K562 (cell line): ENCODE results near the gene MSX1. TPM values are rescaled to one million over a fixed set of nuclear protein-coding genes. Genes with fewer than 3 reads are reported as not detected.

Source experiments
- ATAC-seq: fragments of 200-7000 bp; cut with Tn5 transposase; 3 replicates; pipeline ENCODE4 v1.9.1; 2020; ENCODE audit warnings: moderate library complexity
- BruUV-seq: library from RNA; stranded (reverse); fragments of 400-500 nt; replicated peaks from 2 replicates; lab custom pipeline; 2021; lab: Mats Ljungman, UMichigan
- CTCF ChIA-PET: fragments of 300-600 bp; formaldehyde crosslinking; extraction: SDS; loops from one replicate; lab custom pipeline; 2021; ENCODE audit warnings: low intra/inter-chr PET ratio; lab: Yijun Ruan, JAX
- POLR2A ChIA-PET: fragments of 300-600, 350-650 bp; sonication (Branson Sonifier 250); formaldehyde crosslinking; extraction: SDS; loops from one replicate; lab custom pipeline; 2021; ENCODE audit warnings: antibody characterized with exemption, inconsistent platforms; lab: Yijun Ruan, JAX
- DNase-seq, 4 experiments: peaks; one replicate each; pipeline versions ENCODE4 v3.0.0 to v3.0.0-alpha.2; 2011 to 2018; ENCODE audit warnings: low spot score in 3 of 4, mixed read lengths in 3 of 4; ENCODE audit errors: extremely low read depth in 1 of 4
- FAIRE-seq: peaks from 2 replicates; lab custom pipeline; 2011; peaks lifted over from hg19 to GRCh38; lab: Jason Lieb, UNC
- H2AFZ ChIP-seq: 2 replicates; pipeline ENCODE4 v1.6.0; 2011; ENCODE audit warnings: low read depth, low read length, control low read depth, inconsistent platforms
- H3K27ac ChIP-seq: fragments of 200-600 bp; 3 replicates; pipeline ENCODE4 v1.8.0; 2011; ENCODE audit warnings: low read depth, mild to moderate bottlenecking, control low read depth, inconsistent platforms, low read length, moderate library complexity, mixed read lengths; ENCODE audit errors: extremely low read depth
- H3K27me3 ChIP-seq, 2 experiments: fragments of 300-600 bp in 1 of 2; 2 replicates in 1 of 2; 3 replicates in 1 of 2; pipeline versions ENCODE4 v1.6.0 to v1.8.0; 2011; ENCODE audit warnings: inconsistent platforms in 2 of 2, low read length in 2 of 2, mild to moderate bottlenecking in 1 of 2, mixed read lengths in 1 of 2, moderate library complexity in 1 of 2; ENCODE audit not compliant: control insufficient read depth in 2 of 2, insufficient read depth in 2 of 2
- H3K36me3 ChIP-seq: fragments of 300-600 bp; 3 replicates; pipeline ENCODE4 v1.8.0; 2011; ENCODE audit warnings: mild to moderate bottlenecking, low read length, inconsistent platforms; ENCODE audit not compliant: control insufficient read depth, insufficient read depth
- H3K4me1 ChIP-seq, 2 experiments: fragments of 200-600 bp in 1 of 2; replicated peaks in 1 of 2; 2 replicates in 1 of 2; 3 replicates in 1 of 2; pipeline versions ENCODE4 v1.5.1 to v1.8.0; 2011; ENCODE audit warnings: inconsistent platforms in 2 of 2, low read length in 2 of 2, mild to moderate bottlenecking in 1 of 2, mixed read lengths in 1 of 2, moderate library complexity in 1 of 2; ENCODE audit not compliant: control insufficient read depth in 2 of 2, insufficient read depth in 2 of 2
- H3K4me2 ChIP-seq: 2 replicates; pipeline ENCODE4 v1.6.1; 2011; ENCODE audit warnings: low read length, control low read depth, inconsistent platforms, mixed read lengths; ENCODE audit not compliant: insufficient read depth
- H3K4me3 ChIP-seq: fragments of 200-600 bp; sonication (generic), shearing (Covaris generic); 2 replicates; pipeline ENCODE4 v1.5.1; 2016; ENCODE audit warnings: control low read depth, inconsistent platforms
- H3K79me2 ChIP-seq: fragments of 200-600 bp; 3 replicates; pipeline ENCODE4 v1.8.0; 2011; ENCODE audit warnings: low read length, inconsistent platforms; ENCODE audit not compliant: control insufficient read depth, insufficient read depth
- H3K9ac ChIP-seq, 2 experiments: 2 replicates each; pipeline versions ENCODE4 v1.6.0 to v1.6.1; 2011; ENCODE audit warnings: low read depth in 2 of 2, low read length in 2 of 2, control low read depth in 1 of 2, inconsistent platforms in 1 of 2, mild to moderate bottlenecking in 1 of 2, mixed read lengths in 1 of 2; ENCODE audit not compliant: insufficient read depth in 1 of 2
- H3K9me1 ChIP-seq: one replicate; pipeline ENCODE4 v1.6.0; 2011; ENCODE audit warnings: inconsistent platforms, mild to moderate bottlenecking, low read length, moderate library complexity; ENCODE audit not compliant: control insufficient read depth, insufficient read depth
- H3K9me3 ChIP-seq: replicated peaks from 2 replicates; pipeline ENCODE4 v1.5.1; 2011; ENCODE audit warnings: low read depth, low read length, inconsistent platforms; ENCODE audit not compliant: control insufficient read depth, insufficient read depth
- H4K20me1 ChIP-seq: replicated peaks from 2 replicates; pipeline ENCODE4 v1.6.1; 2011; ENCODE audit warnings: low read length, inconsistent platforms, mixed read lengths; ENCODE audit not compliant: control insufficient read depth, insufficient read depth
- CBX5 ChIP-seq: IDR thresholded peaks from 2 replicates; pipeline ENCODE4 v1.6.1; 2014; ENCODE audit warnings: low read depth, borderline replicate concordance
- CREB1 ChIP-seq, 2 experiments: sonication (generic) in 1 of 2; formaldehyde crosslinking in 1 of 2; IDR thresholded peaks; 2 replicates each; pipeline versions ENCODE4 v1.6.1 to v1.8.0; 2012 to 2022; ENCODE audit warnings: inconsistent platforms in 1 of 2, mild to moderate bottlenecking in 1 of 2, missing genetic modification reagents in 1 of 2, moderate library complexity in 1 of 2
- CTCF ChIP-seq, 3 experiments: IDR thresholded peaks in 2 of 3; conservative IDR thresholded peaks in 1 of 3; 2 replicates each; pipeline ENCODE4 v1.5.1; 2011 to 2012; ENCODE audit warnings: low read length in 3 of 3, mild to moderate bottlenecking in 3 of 3, control low read depth in 2 of 3, improper control_type of control experiment in 1 of 3, inconsistent platforms in 1 of 3, low read depth in 1 of 3, mixed read lengths in 1 of 3, moderate library complexity in 1 of 3; ENCODE audit not compliant: insufficient read depth in 2 of 3
- KDM1A ChIP-seq, 2 experiments: fragments of 450-650 bp; IDR thresholded peaks; 2 replicates each; pipeline ENCODE4 v1.6.1; 2016; ENCODE audit warnings: mild to moderate bottlenecking in 2 of 2
- WGBS: fragments of 100-300 bp; shearing (Covaris generic); methylation state at CpG from one replicate; pipeline ENCODE4 v1.1.6; 2016; ENCODE audit warnings: low coverage, mixed read lengths; ENCODE audit not compliant: insufficient coverage; ENCODE audit errors: missing lambda C conversion rate; 5-methylcytosine and 5-hydroxymethylcytosine counted together
- in situ Hi-C: fragments of 300-500 bp; cut with MboI; formaldehyde crosslinking; loops from 4 replicates; pipeline ENCODE4 v1.15.0; 2018; ENCODE audit warnings: inconsistent platforms, mixed read lengths
- intact Hi-C: fragments of 100-400 bp; cut with micrococcal nuclease; formaldehyde crosslinking; loops from 2 replicates; pipeline ENCODE4 v1.14.2; 2022
- polyA plus RNA-seq, 8 experiments: library from polyadenylated mRNA; depleted of rRNA in 4 of 8; stranded (reverse) in 5 of 8; unstranded in 3 of 8; fragments of >200 nt; fragmentation: Nextera tagmentation in 2 of 8; fragmentation: Illumina TruSeq in 1 of 8; extraction: Ambion mirVana in 2 of 8; extraction: Trizol in 1 of 8; gene quantifications; 2 replicates each; pipeline versions ENCODE4 v1.2.1 to v1.2.3, GENCODE V29; 2011 to 2014; ENCODE audit warnings: inconsistent platforms in 1 of 8, missing spikeins in 1 of 8
- total RNA-seq, 7 experiments: library from RNA; depleted of rRNA in 6 of 7; stranded (reverse); fragments of >200 nt in 6 of 7; fragmentation: Illumina TruSeq in 2 of 7; extraction: Trizol in 2 of 7; gene quantifications; 2 replicates each; pipeline versions ENCODE4 v1.2.1 to v1.2.3, GENCODE V29; 2011 to 2021; ENCODE audit warnings: low replicate concordance in 1 of 7

Gene MSX1
- total and polyA plus RNA-seq, 9 of the 15 experiments (the other 6 are each of a cell fraction or from before 2014, with no cell fraction given): 1.3 to 6.3 (median 2.3) TPM

GRCh38 chr4:4867375-4868039, 8.0 kb downstream of the MSX1 start:
- in situ Hi-C loops: no loop called here
- H3K4me1 ChIP-seq: peaks cover 0 to 6% of the 10 kb centered on the region in 2 experiments; a peak in 2 of 5 replicates
- intact Hi-C loops: no loop called here
- H3K4me3 ChIP-seq: no peak overlapping the region
- no peak for FAIRE-seq
- H4K20me1 ChIP-seq: no peaks in the 10 kb centered on the region; the same call in 1 of the 2 replicates
- no peak overlapping the region for H3K9ac ChIP-seq
- BruUV-seq: no TSS peak
- H3K9me3 ChIP-seq: no peaks in the 10 kb centered on the region
- TF ChIP-seq CTCF (IDR thresholded peaks at IDR 0.05 in 2 of 3, conservative IDR thresholded peaks at IDR 0.05 in 1 of 3; ENCODE audit: insufficient read depth in 2 of 3, low read depth in 1 of 3, low read length in 3 of 3) (peak in 1 of 3 experiments; percentile 54; a peak in 2 of 6 replicates), KDM1A (IDR thresholded peaks at IDR 0.05) (no peak), CREB1 (IDR thresholded peaks at IDR 0.05) (no peak), CREB1 (CRISPR knock-in tag; IDR thresholded peaks at IDR 0.05) (no peak), CBX5 (no peak)
- no peak overlapping the region for H3K4me2 ChIP-seq
- H3K27ac ChIP-seq: no peak overlapping the region
- H3K79me2 ChIP-seq: no peaks in the 10 kb centered on the region
- POLR2A ChIA-PET: interaction anchor here (1.2 kb wide), 1 partner anchor 10 kb away, joined by 3 read pairs; no protein-coding TSS in a partner anchor
- peak in 2 of 4 experiments; percentile 35 to 45 for DNase-seq
- ATAC-seq: peak; percentile 60; the same call in 2 of the 3 replicates
- H3K36me3 ChIP-seq: no peaks in the 10 kb centered on the region; the same call in 2 of the 3 replicates
- H3K9me1 ChIP-seq: no peaks in the 10 kb centered on the region
- H2AFZ ChIP-seq: no peak overlapping the region
- peaks cover 55 to 78% of the 10 kb centered on the region in 2 experiments for H3K27me3 ChIP-seq
- CTCF ChIA-PET: no interaction called here
- WGBS: 20% methylated on average over 20 of the region's 36 CpGs
